ENCODE data around the gene PTPN14. TPM values are rescaled to one million over a fixed set of nuclear protein-coding genes. Genes with fewer than 3 reads are reported as not detected.

PTPN14 gene
- total and polyA plus RNA-seq, 2 of the 8 experiments (the other 6 are each of a cell fraction or from before 2014, with no cell fraction given), result 14.4 to 93.6 TPM

DNA sequence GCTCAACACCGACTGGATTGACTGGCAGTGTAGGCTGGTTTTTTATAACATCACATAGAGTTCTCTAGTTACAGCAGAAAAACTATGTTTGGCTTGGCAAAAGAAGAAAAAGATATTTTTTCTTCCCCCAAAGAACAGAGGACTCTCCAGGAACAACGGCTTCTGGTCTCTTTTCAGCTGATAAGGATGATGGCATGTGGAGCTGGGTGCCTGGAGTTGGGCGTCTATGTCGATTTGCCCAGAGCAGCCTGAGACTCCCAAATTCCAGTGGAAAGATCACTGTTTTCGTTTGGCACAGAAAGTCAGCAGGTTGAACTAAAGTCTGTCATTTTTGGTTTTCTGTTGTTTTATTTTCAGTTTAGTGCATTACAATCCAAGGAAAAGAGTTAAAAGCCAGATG, 179.3 kb downstream of the PTPN14 start:
- H3K79me2 ChIP-seq (ENCODE audit: control insufficient read depth in 1 of 2, insufficient read depth in 2 of 2, low read length in 2 of 2), result no peaks in the 10 kb centered on the region
- H3K27ac ChIP-seq (ENCODE audit: low read depth, low read length), result no peak overlapping the region
- H3K4me3 ChIP-seq (ENCODE audit: extremely low read depth in 1 of 4, insufficient read depth in 2 of 4, low read depth in 3 of 4, low read length in 4 of 4), result no peak overlapping the region
- no peak for TF ChIP-seq CHD1 (IDR thresholded peaks at IDR 0.05; ENCODE audit: low read depth, low read length)
- H3K9me3 ChIP-seq (ENCODE audit: insufficient read depth in 2 of 2, low read depth in 1 of 2, low read length in 1 of 2), result no peaks in the 10 kb centered on the region
- H2BK120ac ChIP-seq (replicated peaks; ENCODE audit: low read depth, low read length), result no peak overlapping the region
- no peak overlapping the region for H3K18ac ChIP-seq (ENCODE audit: extremely low read depth, low read length)
- DNase-seq (ENCODE audit: low read depth in 1 of 2, low spot score in 2 of 2) (no peak), FAIRE-seq (no peak)
- H4K20me1 ChIP-seq (replicated peaks in 1 of 2; ENCODE audit: control insufficient read depth in 1 of 2, insufficient read depth in 2 of 2, low read length in 2 of 2), result no peaks in the 10 kb centered on the region
- H3K56ac ChIP-seq (replicated peaks; ENCODE audit: insufficient read length, low read depth, low read length), result no peak overlapping the region
- H4K91ac ChIP-seq (replicated peaks; ENCODE audit: insufficient read length, low read length), result no peak overlapping the region
- no peak overlapping the region for H3K14ac ChIP-seq (ENCODE audit: insufficient read length)
- no peak overlapping the region for H2BK15ac ChIP-seq (ENCODE audit: low read length)
- H2AK5ac ChIP-seq (ENCODE audit: low read depth, low read length), result no peak overlapping the region
- H2BK20ac ChIP-seq (ENCODE audit: low read length), result no peak overlapping the region
- no peak overlapping the region for H3K4ac ChIP-seq (replicated peaks; ENCODE audit: insufficient read length, low read depth, low read length)
- no peak overlapping the region for H2BK5ac ChIP-seq (ENCODE audit: low read depth, low read length)
- H3K23ac ChIP-seq (ENCODE audit: insufficient read length), result no peak overlapping the region
- H4K8ac ChIP-seq (ENCODE audit: extremely low read depth, insufficient read depth, low read length), result no peak overlapping the region
- H3K79me1 ChIP-seq (ENCODE audit: low read depth, low read length), result no peaks in the 10 kb centered on the region; the same call in 1 of the 2 replicates
- H3K36me3 ChIP-seq (ENCODE audit: control insufficient read depth in 2 of 4, insufficient read depth in 4 of 4, low read length in 3 of 4), result peaks cover 0 to 36% (median 13%) of the 10 kb centered on the region in 4 experiments; a peak in 5 of 8 replicates
- H3K27me3 ChIP-seq (replicated peaks in 1 of 4; ENCODE audit: control insufficient read depth in 3 of 4, extremely low read depth in 1 of 4, insufficient read depth in 3 of 4, low read length in 3 of 4), result no peaks in the 10 kb centered on the region
- no peak overlapping the region for H2BK12ac ChIP-seq (ENCODE audit: low read depth, low read length)
- no peak overlapping the region for H3K4me2 ChIP-seq (ENCODE audit: insufficient read depth in 1 of 2, low read depth in 2 of 2, low read length in 2 of 2)
- H2AFZ ChIP-seq (ENCODE audit: low read length), result no peak overlapping the region
- no peak overlapping the region for H3K9ac ChIP-seq (replicated peaks in 1 of 4; ENCODE audit: extremely low read depth in 1 of 4, low read depth in 3 of 4, low read length in 3 of 4)
- ChIA-PET CTCF (ENCODE audit: partially characterized antibody) (interaction anchor here (1.0 to 1.9 kb wide), 5 partner anchors 20 to 263 kb away, joined by 3 to 9 read pairs (median 3); partner anchors contain the start of gene PTPN14), POLR2A (ENCODE audit: partially characterized antibody) (no interaction called here)
- WGBS, 2 experiments (ENCODE audit: extremely low coverage in 1 of 2, insufficient coverage in 1 of 2, insufficient read length in 1 of 2, insufficient replicate concordance in 2 of 2, low coverage in 1 of 2, low lambda C conversion rate in 2 of 2, missing lambda C conversion rate in 1 of 2), result 74% methylated on average over 5 of the region's 5 CpGs; no CpG with 5 or more reads in 1 of the 2 experiments
- no peak overlapping the region for H4K5ac ChIP-seq (ENCODE audit: insufficient read length, low read depth, low read length)
- H3K23me2 ChIP-seq (ENCODE audit: low read depth, low read length), result no peaks in the 10 kb centered on the region
- H3K4me1 ChIP-seq (replicated peaks in 1 of 4; ENCODE audit: control insufficient read depth in 3 of 4, insufficient read depth in 4 of 4, low read length in 3 of 4), result no peaks in the 10 kb centered on the region; a peak in 1 of 7 replicates
